ENCODE data around the gene SMIM20.

GRCh38 chr4:25874655-25875054, 39.4 kb upstream of the SMIM20 start:
- TF ChIP-seq CTCF (IDR thresholded peaks at IDR 0.05) (no peak), ZFX (IDR thresholded peaks at IDR 0.05; ENCODE audit: borderline replicate concordance) (no peak)

All from 22Rv1 (cell line).